ENCODE results near the gene PCDHGA12.

Gene PCDHGA12

GRCh38 chr5:141441571-141442170 is 11.4 kb downstream of the PCDHGA12 start:
- no peak for DNase-seq

- DNase-seq, result no peak
Measured at GRCh38 chr5:141465351-141465750, 35.0 kb downstream of the PCDHGA12 start.

GRCh38 chr5:141475625-141476131 is 45.4 kb downstream of the PCDHGA12 start, which contains the start of gene PCDHGC3:
Gene PCDHGC3, plus strand, starts transcription at chr5:141475966. Its CDS starts 151 bp downstream, at chr5:141476117.
- DNase-seq, result peak; percentile 50 to 71

- DNase-seq, result peak in 1 of 2 donors; percentile 30
Measured at GRCh38 chr5:141476132-141476911, 46.0 kb downstream of the PCDHGA12 start.

DNA sequence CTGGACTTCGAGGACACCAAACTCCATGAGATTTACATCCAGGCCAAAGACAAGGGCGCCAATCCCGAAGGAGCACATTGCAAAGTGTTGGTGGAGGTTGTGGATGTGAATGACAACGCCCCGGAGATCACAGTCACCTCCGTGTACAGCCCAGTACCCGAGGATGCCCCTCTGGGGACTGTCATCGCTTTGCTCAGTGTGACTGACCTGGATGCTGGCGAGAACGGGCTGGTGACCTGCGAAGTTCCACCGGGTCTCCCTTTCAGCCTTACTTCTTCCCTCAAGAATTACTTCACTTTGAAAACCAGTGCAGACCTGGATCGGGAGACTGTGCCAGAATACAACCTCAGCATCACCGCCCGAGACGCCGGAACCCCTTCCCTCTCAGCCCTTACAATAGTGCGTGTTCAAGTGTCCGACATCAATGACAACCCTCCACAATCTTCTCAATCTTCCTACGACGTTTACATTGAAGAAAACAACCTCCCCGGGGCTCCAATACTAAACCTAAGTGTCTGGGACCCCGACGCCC is 46.8 kb downstream of the PCDHGA12 start:
- no peak for DNase-seq

DNA sequence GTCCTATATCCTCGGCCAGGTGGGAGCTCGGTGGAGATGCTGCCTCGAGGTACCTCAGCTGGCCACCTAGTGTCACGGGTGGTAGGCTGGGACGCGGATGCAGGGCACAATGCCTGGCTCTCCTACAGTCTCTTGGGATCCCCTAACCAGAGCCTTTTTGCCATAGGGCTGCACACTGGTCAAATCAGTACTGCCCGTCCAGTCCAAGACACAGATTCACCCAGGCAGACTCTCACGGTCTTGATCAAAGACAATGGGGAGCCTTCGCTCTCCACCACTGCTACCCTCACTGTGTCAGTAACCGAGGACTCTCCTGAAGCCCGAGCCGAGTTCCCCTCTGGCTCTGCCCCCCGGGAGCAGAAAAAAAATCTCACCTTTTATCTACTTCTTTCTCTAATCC is 47.5 kb downstream of the PCDHGA12 start:
- DNase-seq, result no peak

GRCh38 chr5:141478321-141478945 is 48.1 kb downstream of the PCDHGA12 start:
- DNase-seq, result no peak

GRCh38 chr5:141479776-141480175 is 49.5 kb downstream of the PCDHGA12 start:
- no peak for DNase-seq
